CD4-positive, alpha-beta T cell treated with Interleukin-2 at 100 ng/mL for 4 hours (primary cell): ENCODE results near the gene PRR5L.
"Not testable (repeated sequence)": the region's sequence is repeated elsewhere in the genome, so short reads cannot be mapped to it uniquely, and the experiment has no call there.

Experiments
- DNase-seq: peaks from one replicate; pipeline ENCODE4 v3.0.0-alpha.2; 2020; ENCODE audit warnings: low spot score

The PRR5L gene

GRCh38 chr11:36462321-36462720 is 166.2 kb downstream of the PRR5L start:
- no peak for DNase-seq

DNA sequence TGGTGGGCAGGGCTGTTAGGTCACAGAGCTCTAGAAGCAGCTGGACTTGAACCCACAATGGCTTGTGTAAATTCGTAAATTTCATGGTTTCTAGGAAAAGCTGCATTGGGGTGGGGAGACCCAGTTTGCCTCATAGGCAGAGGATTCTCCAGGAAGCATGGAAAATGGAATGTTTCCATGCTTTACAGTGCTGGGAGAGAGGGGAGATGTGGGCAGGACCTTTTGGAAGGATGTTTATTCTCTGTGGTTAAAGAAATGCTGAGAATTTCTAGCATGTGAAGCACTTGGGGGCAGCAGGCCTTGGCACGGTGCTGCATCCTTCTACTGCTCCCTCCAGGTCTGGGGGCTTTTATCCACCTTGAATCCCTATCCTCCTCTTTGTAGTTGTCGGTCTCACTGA is 167.7 kb downstream of the PRR5L start:
- DNase-seq = no peak

DNA sequence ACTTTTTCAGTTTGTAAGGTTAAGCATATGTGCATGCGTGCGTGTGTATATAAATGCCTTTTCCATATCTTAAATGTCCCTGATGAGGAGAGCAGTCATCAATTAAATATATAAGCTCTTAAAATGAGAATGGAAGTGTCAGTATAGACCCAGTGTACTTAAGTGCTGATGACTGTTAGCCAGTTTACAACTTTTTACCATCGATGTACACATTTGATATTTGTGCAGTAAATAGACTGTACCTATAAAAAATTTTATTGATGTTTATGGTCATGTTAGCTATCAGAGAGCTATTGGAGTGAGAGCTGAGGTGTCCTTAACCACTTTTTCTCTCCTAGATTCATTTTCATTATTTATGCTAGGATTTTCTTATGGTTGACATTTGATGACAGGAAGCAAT is 168.6 kb downstream of the PRR5L start:
- no peak for DNase-seq

DNA sequence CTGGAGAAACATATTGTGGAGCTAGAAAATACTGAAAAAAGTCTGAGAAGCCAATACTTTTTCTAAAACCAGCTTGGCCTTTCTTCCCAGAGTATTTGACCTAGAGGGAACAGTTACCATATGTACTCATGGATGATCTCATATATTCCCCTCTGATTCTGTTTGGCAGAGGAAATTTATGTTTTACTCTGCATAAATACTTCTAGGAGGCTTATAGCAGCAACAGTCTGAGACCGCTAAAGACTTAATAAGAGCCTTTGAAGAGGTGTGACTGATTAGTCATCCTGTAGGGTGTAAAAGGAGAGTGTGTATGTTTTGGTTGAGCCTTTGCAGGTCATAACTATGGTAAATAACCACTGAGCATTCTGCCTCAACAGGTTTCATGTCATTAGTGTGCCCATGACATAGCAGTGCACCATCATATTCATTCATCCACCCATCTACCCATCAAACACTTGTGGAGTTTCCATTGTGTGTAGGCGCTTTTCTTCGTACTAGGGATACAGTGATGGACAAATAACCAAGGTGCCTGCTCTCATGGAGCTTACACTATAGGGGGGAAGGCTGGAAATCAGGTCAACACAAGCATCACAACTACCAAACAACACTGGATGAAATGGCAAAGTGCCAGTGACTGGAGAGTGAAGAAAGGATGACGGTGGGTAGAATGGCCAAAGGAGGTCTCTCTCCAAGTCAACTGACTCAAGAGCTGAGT is 169.5 kb downstream of the PRR5L start:
- peak; percentile 27 for DNase-seq

DNA sequence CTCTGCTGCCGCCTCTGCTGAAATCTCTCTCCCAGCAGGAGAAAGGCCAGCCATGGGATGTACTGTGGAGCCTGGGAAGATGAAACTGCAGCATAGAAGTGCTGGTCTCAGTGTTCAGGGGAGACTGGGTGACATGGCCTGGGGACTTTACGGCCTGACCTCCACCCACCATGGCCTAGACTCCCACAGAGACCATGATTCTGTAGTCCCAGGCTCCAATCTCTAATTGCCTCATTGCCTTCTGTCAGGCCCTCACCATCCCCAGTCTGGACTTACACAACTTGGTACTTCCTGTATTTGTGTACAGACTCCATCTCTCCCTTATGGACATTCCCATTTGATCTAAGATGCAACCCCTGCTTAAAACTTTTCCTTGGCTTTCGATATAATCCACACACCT is 170.9 kb downstream of the PRR5L start:
- DNase-seq = no peak

DNA sequence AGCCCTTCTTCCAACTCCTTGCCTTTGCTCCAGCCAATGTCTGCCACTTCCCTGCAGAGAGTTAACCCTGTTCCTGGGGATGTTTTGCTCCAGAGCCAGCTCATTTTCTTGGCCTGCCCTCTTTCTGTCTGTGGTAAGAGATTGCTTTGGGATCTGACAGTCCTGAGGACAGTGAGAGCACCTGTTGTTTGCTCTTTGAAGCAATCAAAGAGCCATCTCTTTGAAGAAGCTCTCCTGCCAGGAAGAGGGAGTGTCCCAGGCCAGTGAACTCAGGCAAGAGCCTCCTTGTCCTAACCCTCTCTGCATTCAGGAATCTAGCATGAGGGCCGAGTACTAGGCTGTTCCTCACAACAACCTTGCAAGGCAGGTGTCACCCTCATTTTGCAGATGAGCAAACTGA is 171.8 kb downstream of the PRR5L start:
- no peak for DNase-seq

DNA sequence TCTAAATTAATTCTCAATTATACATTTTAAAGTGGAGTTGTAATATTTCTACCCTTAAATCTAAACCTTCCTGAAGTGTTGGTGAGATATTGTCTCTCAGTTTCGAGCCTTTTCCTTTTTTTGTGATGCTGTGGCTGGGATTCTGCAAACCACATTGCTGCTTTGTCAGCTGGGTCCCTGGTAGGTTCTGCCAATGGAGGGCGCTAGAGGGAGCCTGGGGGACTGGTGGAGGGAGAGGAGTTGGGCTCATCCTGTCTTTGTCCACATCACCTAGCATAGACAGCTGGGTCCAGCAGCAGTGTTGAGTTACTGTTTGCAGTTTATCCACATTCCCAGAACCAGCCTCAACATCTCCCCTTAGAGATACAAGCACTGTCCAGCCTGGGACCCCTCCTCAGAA is 173.0 kb downstream of the PRR5L start:
- peak; percentile 12 for DNase-seq

DNA sequence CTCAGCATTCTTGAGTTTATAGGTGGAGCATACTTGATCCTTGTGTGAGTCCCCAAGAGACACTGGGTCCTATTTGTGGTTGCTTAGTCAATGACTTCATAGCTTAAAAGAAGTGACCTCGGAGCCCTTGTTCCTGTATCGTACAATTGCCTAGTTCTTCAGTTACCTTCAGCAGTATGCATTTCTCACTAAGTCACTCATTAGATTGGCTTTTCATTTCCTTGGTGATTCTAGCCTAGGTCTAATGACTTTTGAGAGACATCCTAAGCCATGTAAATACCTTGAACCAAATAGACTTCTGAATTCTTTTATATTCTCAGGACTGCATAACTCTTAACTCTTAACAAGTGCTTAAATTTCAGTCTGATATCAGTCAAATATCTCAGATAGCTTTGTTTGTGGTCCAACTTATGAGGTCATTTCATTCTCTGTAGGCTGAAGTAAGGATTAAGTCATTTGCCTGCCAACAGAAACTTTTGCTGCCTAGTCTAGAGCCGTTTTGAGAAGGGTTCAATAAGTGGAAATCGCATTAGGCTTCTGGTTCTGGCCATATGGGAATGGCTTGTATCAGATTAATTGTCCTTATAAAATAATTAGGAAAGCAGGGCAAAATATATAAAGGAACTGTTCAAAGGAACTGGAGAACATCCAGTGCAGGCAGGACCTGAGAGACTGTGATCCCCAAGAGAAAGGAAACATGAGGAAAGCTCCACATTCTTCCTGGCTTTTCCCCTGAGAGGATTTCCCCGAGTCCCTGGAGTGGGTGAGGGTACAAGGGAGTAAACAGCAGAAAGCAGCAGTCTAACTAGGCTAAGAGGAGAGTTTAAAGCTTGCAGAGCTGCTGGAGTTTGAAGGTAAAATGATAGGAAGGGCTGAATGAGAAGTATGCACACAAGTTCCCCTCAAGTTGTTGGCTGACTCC is 174.1 kb downstream of the PRR5L start:
- DNase-seq = no peak

- DNase-seq = no peak
Measured at GRCh38 chr11:36471577-36471976, 175.5 kb downstream of the PRR5L start.

DNA sequence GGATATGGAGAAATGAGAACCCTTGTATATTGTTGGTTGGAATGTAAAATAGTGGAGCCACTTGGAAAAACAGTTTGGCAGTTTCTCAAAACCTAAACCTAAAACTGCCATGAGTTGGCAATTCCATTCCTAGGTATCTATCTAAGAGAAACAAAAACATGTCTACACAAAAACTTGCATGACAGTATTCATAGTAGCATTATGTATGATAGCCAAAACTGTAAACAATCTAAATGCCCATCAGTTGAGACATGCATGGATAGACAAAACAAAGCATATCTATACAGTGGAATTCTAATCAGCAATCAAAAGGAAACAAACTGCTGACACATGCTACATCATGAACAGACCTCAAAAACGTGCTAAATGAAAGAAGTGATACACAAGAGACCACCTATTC is 179.1 kb downstream of the PRR5L start:
- no peak for DNase-seq

DNA sequence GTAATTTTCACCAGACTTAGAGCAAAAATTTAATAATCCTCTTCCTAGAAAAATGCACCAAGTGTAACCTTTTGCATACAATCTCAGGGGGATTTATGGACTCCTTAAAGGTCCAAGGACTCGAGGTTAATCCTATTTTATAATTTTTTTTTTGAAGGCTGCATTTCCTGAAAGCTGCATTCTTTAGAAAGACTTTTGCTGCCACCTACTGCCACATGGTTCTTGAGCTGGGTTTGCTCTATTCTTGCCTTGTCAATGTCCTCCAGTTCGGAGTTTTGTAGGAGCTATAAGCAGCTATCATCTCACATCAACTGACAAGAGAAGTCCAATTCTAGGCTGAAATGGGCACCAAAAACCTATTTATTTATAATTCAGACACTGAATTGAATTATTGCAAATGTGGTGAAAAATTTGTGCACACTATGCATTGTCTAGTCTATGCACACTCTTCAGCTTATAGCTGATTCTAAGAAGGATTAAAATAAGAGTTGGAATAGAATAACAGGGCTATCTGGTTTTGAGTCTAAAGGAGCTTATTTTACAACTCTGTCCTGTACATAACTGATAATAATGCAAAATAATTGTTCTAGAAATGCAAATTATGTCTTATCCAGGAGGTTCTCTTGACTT is 182.7 kb downstream of the PRR5L start:
- DNase-seq = peak; percentile 49

DNA sequence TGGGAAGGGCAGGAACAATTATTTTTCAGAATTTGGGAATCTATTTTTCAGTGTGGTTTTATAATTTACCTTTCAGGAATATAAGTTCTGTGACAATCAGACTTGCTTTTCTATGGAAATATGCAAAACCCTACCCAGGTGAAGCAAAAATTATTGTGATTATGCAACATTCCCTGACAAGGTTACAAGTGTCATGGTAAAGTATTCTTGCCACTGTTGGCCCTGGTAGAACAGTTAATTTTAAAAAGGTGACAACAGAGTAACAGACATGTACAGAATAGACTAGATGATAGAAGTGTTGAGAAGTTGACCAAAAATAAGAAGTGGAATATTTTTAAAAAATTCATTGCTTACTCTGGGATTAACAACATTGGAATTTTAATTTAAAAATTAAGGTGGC is 184.7 kb downstream of the PRR5L start:
- no peak for DNase-seq

- DNase-seq = not testable (repeated sequence)
Measured at GRCh38 chr11:36483042-36483441, 187.0 kb downstream of the PRR5L start.

GRCh38 chr11:36485298-36486002 is 189.4 kb downstream of the PRR5L start:
- DNase-seq = no peak

DNA sequence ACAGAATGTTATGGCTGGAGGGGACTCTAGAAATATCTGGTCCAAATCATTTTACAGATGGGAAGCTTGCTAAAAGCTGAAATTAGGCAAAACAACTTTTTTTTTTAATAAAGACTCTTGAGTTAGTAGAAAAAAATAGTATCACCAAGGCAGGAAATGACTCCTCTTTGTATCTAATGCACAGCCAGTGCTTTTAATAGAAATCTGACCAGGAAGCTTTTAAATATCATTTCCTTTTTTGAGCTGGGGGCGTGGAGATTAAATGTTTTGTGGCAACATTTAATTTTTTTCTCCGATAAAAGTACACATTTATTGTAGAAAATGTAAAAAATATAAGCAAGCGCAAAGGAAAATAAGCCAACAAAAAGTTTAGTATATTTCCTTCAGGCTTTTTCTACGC is 191.5 kb downstream of the PRR5L start:
- no peak for DNase-seq

DNA sequence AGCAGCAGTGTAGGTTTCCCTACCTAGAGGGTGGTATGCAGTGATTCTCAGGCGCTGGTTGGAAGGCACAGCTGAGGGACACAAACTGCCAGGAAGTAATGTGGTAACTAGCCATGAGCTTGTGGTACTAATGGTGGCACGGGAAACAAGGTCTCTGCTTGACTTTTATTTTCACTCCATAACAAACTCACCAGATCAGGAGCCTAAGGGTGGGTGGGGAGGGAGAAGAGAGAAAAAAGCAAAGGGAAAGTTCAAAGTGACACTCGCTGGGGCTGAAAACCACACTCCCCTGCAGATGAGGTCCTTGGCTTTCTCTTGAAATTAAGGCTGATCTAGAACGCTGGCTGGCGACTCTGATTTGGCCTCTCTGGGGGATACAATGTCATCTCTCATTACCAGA is 192.0 kb downstream of the PRR5L start:
- no peak for DNase-seq

DNA sequence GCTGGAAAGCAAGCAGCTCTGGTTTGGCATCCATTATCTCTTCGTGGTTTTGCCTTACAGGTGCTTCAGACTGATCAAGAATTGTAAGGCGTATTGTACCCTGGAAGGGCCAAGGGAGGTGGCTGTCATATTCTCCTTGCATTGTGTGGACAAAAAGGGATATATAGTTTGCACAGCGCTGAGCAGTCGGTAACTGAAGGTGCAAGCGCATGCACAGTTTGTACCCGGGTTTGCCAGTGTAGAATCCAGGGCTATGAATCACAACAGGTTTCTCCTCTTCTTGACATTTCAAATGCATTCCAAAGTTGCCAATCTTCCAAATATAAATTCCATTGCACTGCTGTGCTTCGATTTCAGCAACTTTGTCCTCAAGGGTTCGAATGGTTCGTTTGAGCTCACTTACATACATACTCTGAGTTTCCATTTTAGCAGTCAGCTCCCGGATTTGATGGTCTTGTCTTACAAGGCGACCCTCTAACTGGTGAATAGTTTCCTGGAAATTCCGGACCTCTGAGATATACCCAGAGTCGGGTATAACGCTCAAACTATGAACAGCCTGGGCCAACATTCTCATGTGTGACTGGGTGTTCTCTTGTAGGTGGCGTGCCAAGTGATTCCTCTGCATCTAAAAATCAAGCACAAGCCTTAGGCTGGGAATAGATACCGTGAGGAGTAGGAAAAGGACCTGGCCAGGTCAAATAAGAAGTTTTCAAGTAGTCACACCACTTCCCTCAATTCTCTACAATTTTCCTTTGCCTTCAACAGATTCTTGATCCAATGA is 194.1 kb downstream of the PRR5L start:
- no peak for DNase-seq

- DNase-seq = peak; percentile 67
Measured at GRCh38 chr11:36492724-36493304, 196.7 kb downstream of the PRR5L start.

DNA sequence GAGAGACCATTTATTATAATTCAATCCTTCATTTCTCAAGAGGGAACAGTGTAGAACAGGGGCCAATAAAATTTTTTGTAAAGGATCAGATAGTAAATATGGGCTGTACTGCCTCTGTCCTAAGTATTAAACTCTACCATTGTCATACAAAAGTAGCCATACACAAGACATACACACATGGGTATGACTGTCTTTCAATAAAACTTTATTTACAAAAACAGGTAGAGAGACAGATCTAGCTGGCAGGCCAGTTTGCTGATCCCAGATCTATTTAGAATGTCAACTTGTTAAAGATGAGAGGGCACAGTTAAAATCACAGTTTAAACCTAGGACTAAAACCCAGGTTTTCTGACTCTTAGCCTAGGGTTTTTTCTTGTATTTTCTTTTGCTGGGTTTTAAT is 197.2 kb downstream of the PRR5L start:
- no peak for DNase-seq

DNA sequence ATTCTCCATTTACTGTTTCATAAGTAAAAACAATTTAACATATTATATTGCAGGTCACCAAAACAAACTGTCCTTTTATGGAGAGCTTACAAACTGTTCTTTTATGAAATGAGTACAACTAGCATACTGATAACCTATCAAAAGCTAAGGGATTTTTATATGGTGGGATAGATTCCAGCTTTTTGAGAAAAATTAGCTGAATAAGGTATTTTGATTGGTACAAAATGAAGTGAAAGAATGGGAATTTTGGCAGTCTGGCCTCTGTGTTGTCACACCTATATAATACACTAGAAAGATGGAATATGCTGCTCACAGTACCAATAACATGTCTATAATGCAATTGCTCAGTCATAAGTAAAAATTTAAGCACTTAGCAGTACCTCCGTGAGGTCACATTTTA is 202.6 kb downstream of the PRR5L start:
- DNase-seq = no peak

DNA sequence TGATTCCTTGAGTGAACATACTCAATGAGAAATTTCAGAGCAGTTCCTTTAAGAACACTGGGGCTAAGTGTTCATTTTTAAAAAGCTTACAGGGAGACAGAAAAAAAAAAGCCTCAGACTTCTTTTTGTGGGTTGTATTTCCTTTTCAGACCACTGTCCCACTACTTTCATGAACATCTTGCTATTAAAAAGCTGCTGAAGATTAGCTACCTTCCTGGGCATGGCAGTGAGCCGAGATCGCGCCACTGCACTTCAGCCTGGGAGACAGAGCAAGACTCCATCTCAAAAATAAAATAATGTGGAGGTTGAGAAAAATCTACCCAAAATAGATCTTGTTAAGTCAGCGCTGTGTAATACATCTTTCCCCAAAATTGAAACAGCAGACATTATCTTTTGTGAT is 203.2 kb downstream of the PRR5L start:
- DNase-seq = no peak
